IMR-90 (cell line): ENCODE results near the gene ARMS2. TPM values are rescaled to one million over a fixed set of nuclear protein-coding genes. Genes with fewer than 3 reads are reported as not detected.

Experiments
- ATAC-seq: fragments of 200-7000 bp; cut with Tn5 transposase; 2 replicates; pipeline ENCODE4 v1.9.1; 2020; ENCODE audit warnings: low read depth, mild to moderate bottlenecking, moderate library complexity
- BruUV-seq: library from RNA; stranded (reverse); fragments of 400-500 nt; replicated peaks from 2 replicates; lab custom pipeline; 2021; lab: Mats Ljungman, UMichigan
- CTCF ChIA-PET: fragments of 300-600 bp; formaldehyde crosslinking; extraction: SDS; loops from one replicate; lab custom pipeline; 2021; ENCODE audit warnings: antibody characterized with exemption; lab: Yijun Ruan, JAX
- POLR2A ChIA-PET: fragments of 300-600 bp; sonication (Branson Sonifier 250); formaldehyde crosslinking; loops from one replicate; lab custom pipeline; 2022; ENCODE audit warnings: antibody characterized with exemption; ENCODE audit not compliant: unreplicated experiment; lab: Charles Lee
- DNase-seq: peaks from one replicate; pipeline ENCODE4 v3.0.0; 2013
- H2AFZ ChIP-seq: replicated peaks from 2 replicates; pipeline ENCODE3; 2013; ENCODE audit warnings: low read length, mild to moderate bottlenecking; ENCODE audit not compliant: poor library complexity
- H2AK5ac ChIP-seq: 2 replicates; pipeline ENCODE4 v1.6.1; 2013; ENCODE audit warnings: low read depth, low read length, inconsistent platforms
- H2AK9ac ChIP-seq: replicated peaks from 2 replicates; pipeline ENCODE3; 2013; ENCODE audit warnings: mild to moderate bottlenecking, low read depth, low read length, moderate library complexity; ENCODE audit not compliant: poor library complexity
- H2BK120ac ChIP-seq: 2 replicates; pipeline ENCODE4 v1.6.1; 2013; ENCODE audit warnings: low read depth, low read length, inconsistent platforms
- H2BK15ac ChIP-seq: 3 replicates; pipeline ENCODE4 v1.6.1; 2013; ENCODE audit warnings: low read depth, low read length, inconsistent platforms
- H2BK20ac ChIP-seq: 2 replicates; pipeline ENCODE4 v1.6.1; 2013; ENCODE audit warnings: low read depth, mild to moderate bottlenecking, inconsistent platforms, low read length, moderate library complexity
- H2BK5ac ChIP-seq: 2 replicates; pipeline ENCODE4 v1.6.1; 2013; ENCODE audit warnings: mild to moderate bottlenecking, low read depth, low read length, inconsistent platforms; ENCODE audit not compliant: poor library complexity, severe bottlenecking
- H3K14ac ChIP-seq: replicated peaks from 2 replicates; pipeline ENCODE4 v1.6.1; 2013; ENCODE audit warnings: low read depth, low read length, inconsistent platforms
- H3K18ac ChIP-seq: 2 replicates; pipeline ENCODE4 v1.6.1; 2013; ENCODE audit warnings: low read depth, low read length, control low read depth
- H3K23ac ChIP-seq: 2 replicates; pipeline ENCODE4 v1.6.1; 2013; ENCODE audit warnings: low read depth, low read length, inconsistent platforms
- H3K27ac ChIP-seq: 2 replicates; pipeline ENCODE4 v1.5.1; 2013; ENCODE audit warnings: mild to moderate bottlenecking, control low read depth, low read length; ENCODE audit not compliant: insufficient read depth
- H3K27me3 ChIP-seq: 2 replicates; pipeline ENCODE4 v1.6.1; 2013; ENCODE audit warnings: low read length; ENCODE audit not compliant: control insufficient read depth, insufficient read depth
- H3K36me3 ChIP-seq: 2 replicates; pipeline ENCODE4 v1.6.1; 2013; ENCODE audit warnings: low read length, mixed read lengths; ENCODE audit not compliant: control insufficient read depth, insufficient read depth
- H3K4ac ChIP-seq: 2 replicates; pipeline ENCODE4 v1.6.1; 2013; ENCODE audit warnings: low read depth, low read length, inconsistent platforms
- H3K4me1 ChIP-seq: 2 replicates; pipeline ENCODE4 v1.6.1; 2013; ENCODE audit warnings: low read length, mixed read lengths; ENCODE audit not compliant: control insufficient read depth, insufficient read depth
- H3K4me2 ChIP-seq: 2 replicates; pipeline ENCODE4 v1.6.1; 2013; ENCODE audit warnings: low read depth, mild to moderate bottlenecking, control low read depth, low read length, moderate library complexity
- H3K4me3 ChIP-seq: 2 replicates; pipeline ENCODE4 v1.5.1; 2013; ENCODE audit warnings: low read depth, mild to moderate bottlenecking, control low read depth, low read length, moderate library complexity; ENCODE audit not compliant: insufficient read depth
- H3K56ac ChIP-seq: 2 replicates; pipeline ENCODE4 v1.6.1; 2013; ENCODE audit warnings: low read length, inconsistent platforms; ENCODE audit not compliant: insufficient read depth; ENCODE audit errors: extremely low read depth
- H3K79me1 ChIP-seq, 2 experiments: 2 replicates each; pipeline ENCODE4 v1.6.1; 2013; ENCODE audit warnings: low read length in 2 of 2, inconsistent platforms in 1 of 2, low read depth in 1 of 2
- H3K9ac ChIP-seq: 2 replicates; pipeline ENCODE4 v1.6.1; 2013; ENCODE audit warnings: low read depth, low read length, control low read depth
- H3K9me1 ChIP-seq: 2 replicates; pipeline ENCODE4 v1.6.1; 2013; ENCODE audit warnings: low read length, inconsistent platforms; ENCODE audit not compliant: insufficient read depth
- H3K9me3 ChIP-seq: 2 replicates; pipeline ENCODE4 v1.6.1; 2013; ENCODE audit warnings: low read length; ENCODE audit not compliant: control insufficient read depth, insufficient read depth
- H4K20me1 ChIP-seq: 2 replicates; pipeline ENCODE4 v1.6.1; 2013; ENCODE audit warnings: low read length, inconsistent platforms; ENCODE audit not compliant: insufficient read depth
- H4K5ac ChIP-seq: 2 replicates; pipeline ENCODE4 v1.6.1; 2013; ENCODE audit warnings: mild to moderate bottlenecking, low read depth, low read length, control low read depth
- H4K8ac ChIP-seq, 2 experiments: 2 replicates each; pipeline ENCODE4 v1.6.1; 2013; ENCODE audit warnings: low read depth in 2 of 2, low read length in 2 of 2, control low read depth in 1 of 2, inconsistent platforms in 1 of 2
- H4K91ac ChIP-seq: 2 replicates; pipeline ENCODE4 v1.6.1; 2013; ENCODE audit warnings: low read depth, low read length, inconsistent platforms; ENCODE audit not compliant: insufficient read depth
- CTCF ChIP-seq: conservative IDR thresholded peaks from 2 replicates; pipeline ENCODE4 v1.5.1; 2012; ENCODE audit warnings: mild to moderate bottlenecking, low read depth, low read length, improper control_type of control experiment
- FOS ChIP-seq: fragments of 150-350 bp; IDR thresholded peaks from 2 replicates; pipeline ENCODE4 v1.6.1; 2016; ENCODE audit warnings: low read depth, low read length
- WGBS, 2 experiments: methylation state at CpG; one replicate each; pipeline versions ENCODE4 v1.1.5 to v1.1.7; 2013; ENCODE audit warnings: missing lambda C conversion rate in 2 of 2; ENCODE audit not compliant: insufficient read length in 1 of 2; ENCODE audit errors: extremely low coverage in 2 of 2; 5-methylcytosine and 5-hydroxymethylcytosine counted together
- dilution Hi-C: fragments of 300-500 bp; cut with HindIII; formaldehyde crosslinking; loops from one replicate; pipeline ENCODE4 v1.14.3; 2018; ENCODE audit warnings: low sequenced_read_pairs; ENCODE audit not compliant: unreplicated experiment
- in situ Hi-C: fragments of 300-500 bp; cut with MboI; formaldehyde crosslinking; loops from 3 replicates; pipeline ENCODE4 v1.14.3; 2019; ENCODE audit warnings: low sequenced_read_pairs, inconsistent platforms, mixed read lengths
- intact Hi-C: fragments of 100-400 bp; cut with micrococcal nuclease; formaldehyde crosslinking; loops from 2 replicates; pipeline ENCODE4 v1.10.0; 2022
- polyA plus RNA-seq, 3 experiments: library from polyadenylated mRNA; depleted of rRNA; stranded (reverse); fragments of >200 nt; gene quantifications; 2 replicates each; pipeline ENCODE4 v1.2.3, GENCODE V29; 2012; ENCODE audit warnings: low replicate concordance in 1 of 3
- total RNA-seq: library from RNA; depleted of rRNA; stranded (reverse); fragments of >200 nt; gene quantifications from 2 replicates; pipeline ENCODE4 v1.2.3, GENCODE V29; 2012

Gene ARMS2
- total and polyA plus RNA-seq, 2 of the 4 experiments (the other 2 are of a cell fraction): not detected

- no peaks in the 10 kb centered on the region; a peak in 1 of 4 replicates for H3K79me1 ChIP-seq
- H2BK5ac ChIP-seq: no peak overlapping the region
- no TSS peak for BruUV-seq
- H3K9ac ChIP-seq: no peak overlapping the region
- no peak overlapping the region for H3K4ac ChIP-seq
- no peak overlapping the region for H2BK20ac ChIP-seq
- no peak overlapping the region for H2AK5ac ChIP-seq
- in situ Hi-C loops: no loop called here
- H3K27me3 ChIP-seq: no peaks in the 10 kb centered on the region
- H3K9me1 ChIP-seq: peaks cover 8% of the 10 kb centered on the region
- H3K4me3 ChIP-seq: no peak overlapping the region
- DNase-seq (no peak), ATAC-seq (no peak)
- ChIA-PET POLR2A (no interaction called here), CTCF (no interaction called here)
- dilution Hi-C loops: no loop called here
- intact Hi-C loops: no loop called here
- no peak overlapping the region for H4K91ac ChIP-seq
- H4K20me1 ChIP-seq: peaks cover 8% of the 10 kb centered on the region
- no peak overlapping the region for H3K18ac ChIP-seq
- H4K8ac ChIP-seq: no peak overlapping the region
- H3K36me3 ChIP-seq: peaks cover 9% of the 10 kb centered on the region; the same call in 1 of the 2 replicates
- no peak overlapping the region for H3K4me2 ChIP-seq
- no peak overlapping the region for H3K23ac ChIP-seq
- H3K9me3 ChIP-seq: no peaks in the 10 kb centered on the region
- H3K14ac ChIP-seq: no peak overlapping the region
- H3K4me1 ChIP-seq: peaks cover 11% of the 10 kb centered on the region
- no peak overlapping the region for H3K27ac ChIP-seq
- 60% methylated on average over 1 of the region's 13 CpGs; no CpG with 5 or more reads in 1 of the 2 experiments for WGBS, 2 experiments
- TF ChIP-seq CTCF (no peak), FOS (no peak)
- no peak overlapping the region for H2AK9ac ChIP-seq
- H2AFZ ChIP-seq: no peak overlapping the region
- H4K5ac ChIP-seq: no peak overlapping the region
- no peak overlapping the region for H3K56ac ChIP-seq
- no peak overlapping the region for H2BK120ac ChIP-seq
- H2BK15ac ChIP-seq: no peak overlapping the region
These were observed 48.6 kb downstream of the ARMS2 start for GRCh38 chr10:122503012-122503411.
